Measurements from ENCODE around the gene CLK1. TPM values are rescaled to one million over a fixed set of nuclear protein-coding genes. Genes with fewer than 3 reads are reported as not detected.

The CLK1 gene
- total and polyA plus RNA-seq, 2 of the 13 experiments (the other 11 are each of a cell fraction or from before 2014, with no cell fraction given) = 66.6 to 101 TPM

GRCh38 chr2:200812122-200813022 is 52.1 kb downstream of the CLK1 start (continued):
- no peak; the same call in 1 of the 2 replicates for TF ChIP-seq PHF21A (CRISPR knock-in tag; IDR thresholded peaks at IDR 0.05)
- TF ChIP-seq SALL2 (CRISPR knock-in tag; IDR thresholded peaks at IDR 0.05) = peak; percentile 57; the same call in 1 of the 2 replicates
- no peak for TF ChIP-seq SP1 (IDR thresholded peaks at IDR 0.05)
- peak; percentile 57 for TF ChIP-seq SP1 (CRISPR knock-in tag; IDR thresholded peaks at IDR 0.05)
- TF ChIP-seq ZNF557 (CRISPR knock-in tag; IDR thresholded peaks at IDR 0.05) = no peak
- TF ChIP-seq BCL6 (CRISPR knock-in tag; IDR thresholded peaks at IDR 0.05) = 0 out of 2 replicates have a peak, but pooled peaks have one; percentile 29
- TF ChIP-seq ZNF260 (CRISPR knock-in tag; IDR thresholded peaks at IDR 0.05; ENCODE audit: borderline replicate concordance, low read depth) = no peak
- no peak for TF ChIP-seq SMYD3 (CRISPR knock-in tag; IDR thresholded peaks at IDR 0.05)
- TF ChIP-seq MYPOP (CRISPR knock-in tag; IDR thresholded peaks at IDR 0.05) = peak; percentile 82; the same call in 1 of the 2 replicates
- TF ChIP-seq ZNF33A (CRISPR knock-in tag; IDR thresholded peaks at IDR 0.05; ENCODE audit: borderline replicate concordance) = no peak
- TF ChIP-seq ZBTB2 (CRISPR knock-in tag; IDR thresholded peaks at IDR 0.05; ENCODE audit: low read depth) = peak; percentile 23; the same call in 1 of the 2 replicates
- TF ChIP-seq SIX4 (CRISPR knock-in tag; IDR thresholded peaks at IDR 0.05) = no peak
- TF ChIP-seq ZC3H13 (CRISPR knock-in tag; IDR thresholded peaks at IDR 0.05) = peak; percentile 37; the same call in 1 of the 2 replicates
- TF ChIP-seq CREB3 (CRISPR knock-in tag; IDR thresholded peaks at IDR 0.05) = no peak
- peak; percentile 93 for TF ChIP-seq TFDP1 (CRISPR knock-in tag; IDR thresholded peaks at IDR 0.05; ENCODE audit: borderline replicate concordance)
- no peak for TF ChIP-seq ETS1 (CRISPR knock-in tag; IDR thresholded peaks at IDR 0.05)
- no peak for TF ChIP-seq PRPF4 (IDR thresholded peaks at IDR 0.05; ENCODE audit: low read depth, low read length, poor library complexity, severe bottlenecking)
- TF ChIP-seq ZNF75D (CRISPR knock-in tag; IDR thresholded peaks at IDR 0.05; ENCODE audit: borderline replicate concordance) = no peak
- TF ChIP-seq ZFX (CRISPR knock-in tag; IDR thresholded peaks at IDR 0.05; ENCODE audit: low read depth) = peak; percentile 89
- no peak for TF ChIP-seq ZNF841 (CRISPR knock-in tag; IDR thresholded peaks at IDR 0.05; ENCODE audit: borderline replicate concordance)
- TF ChIP-seq KLF12 (CRISPR knock-in tag; IDR thresholded peaks at IDR 0.05; ENCODE audit: borderline replicate concordance) = no peak
- no peak; the same call in 1 of the 2 replicates for TF ChIP-seq CENPBD1 (CRISPR knock-in tag; IDR thresholded peaks at IDR 0.05; ENCODE audit: borderline replicate concordance, low read depth)
- peak; percentile 97 for TF ChIP-seq HNRNPK (IDR thresholded peaks at IDR 0.05; ENCODE audit: low read depth, low read length, poor library complexity, severe bottlenecking)
